MV-4-11 (cell line): ENCODE data around the gene OLFM4.

Source experiments
- DNase-seq: peaks from one replicate; lab custom pipeline; 2025; lab: John Stamatoyannopoulos, UW

OLFM4 gene

DNA sequence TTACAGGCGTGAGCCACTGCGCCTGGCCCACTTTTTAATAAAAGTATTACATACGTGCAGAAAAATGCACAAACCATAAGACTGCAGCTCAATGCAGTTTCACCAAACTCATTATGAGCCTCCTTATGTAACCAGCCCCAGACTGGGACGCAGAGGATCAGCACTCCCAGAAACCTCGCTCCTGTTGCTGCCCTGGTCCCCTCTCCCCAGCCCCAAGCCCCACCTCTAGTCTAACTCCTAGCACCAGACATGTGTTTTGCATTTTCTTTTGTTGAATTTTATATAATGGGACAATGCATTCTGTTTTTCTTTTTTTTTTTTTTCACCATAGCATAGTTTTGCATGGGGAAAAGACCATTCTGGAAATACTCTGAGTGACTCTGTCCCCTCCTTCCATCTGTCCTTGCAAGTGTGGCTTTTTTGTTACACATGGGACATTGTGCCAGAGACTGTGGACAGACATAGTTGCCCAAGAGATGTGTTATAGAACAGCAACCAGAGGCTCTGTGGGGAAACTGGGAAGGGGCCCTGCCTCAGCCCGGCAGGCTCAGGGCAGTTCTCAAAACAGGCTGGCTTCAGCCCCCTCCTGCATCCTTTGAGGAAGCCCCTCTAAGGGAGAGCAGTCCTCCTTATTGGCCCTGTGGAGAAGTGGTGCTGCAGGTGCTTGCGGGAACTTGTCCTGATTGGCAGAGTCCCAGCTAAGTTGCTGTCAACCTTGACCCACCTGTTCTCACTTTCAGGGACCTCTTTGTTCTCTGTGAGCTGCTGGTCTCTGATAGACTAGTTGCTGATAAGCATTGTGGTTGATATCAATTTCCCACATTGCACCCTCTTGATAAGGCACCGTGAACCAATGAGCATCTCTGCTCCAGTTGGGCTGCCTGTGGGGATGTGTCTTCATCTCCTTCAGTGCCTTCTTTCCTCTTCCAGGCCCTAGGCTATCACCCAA is 13.8 kb upstream of the OLFM4 start:
- DNase-seq: no peak

DNA sequence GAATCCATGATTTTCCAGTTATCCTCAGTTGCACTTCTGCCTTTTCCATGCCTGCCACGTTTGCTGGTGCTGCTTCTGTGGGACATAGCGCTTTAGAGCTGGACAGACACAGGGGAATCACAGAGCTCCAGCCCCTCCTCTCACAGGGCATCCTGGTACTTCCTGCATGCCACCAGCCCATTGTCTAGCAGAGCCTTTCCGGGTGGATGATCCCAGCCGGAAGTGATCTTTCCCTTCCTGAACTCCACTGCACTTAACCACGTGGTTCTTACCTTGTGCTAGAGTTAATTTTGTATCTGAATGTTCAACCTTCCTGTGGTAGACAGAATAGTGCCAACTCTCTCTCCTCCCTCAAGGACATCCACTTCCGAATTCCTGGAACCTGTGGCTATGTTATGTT is 12.6 kb upstream of the OLFM4 start:
- DNase-seq: no peak

DNA sequence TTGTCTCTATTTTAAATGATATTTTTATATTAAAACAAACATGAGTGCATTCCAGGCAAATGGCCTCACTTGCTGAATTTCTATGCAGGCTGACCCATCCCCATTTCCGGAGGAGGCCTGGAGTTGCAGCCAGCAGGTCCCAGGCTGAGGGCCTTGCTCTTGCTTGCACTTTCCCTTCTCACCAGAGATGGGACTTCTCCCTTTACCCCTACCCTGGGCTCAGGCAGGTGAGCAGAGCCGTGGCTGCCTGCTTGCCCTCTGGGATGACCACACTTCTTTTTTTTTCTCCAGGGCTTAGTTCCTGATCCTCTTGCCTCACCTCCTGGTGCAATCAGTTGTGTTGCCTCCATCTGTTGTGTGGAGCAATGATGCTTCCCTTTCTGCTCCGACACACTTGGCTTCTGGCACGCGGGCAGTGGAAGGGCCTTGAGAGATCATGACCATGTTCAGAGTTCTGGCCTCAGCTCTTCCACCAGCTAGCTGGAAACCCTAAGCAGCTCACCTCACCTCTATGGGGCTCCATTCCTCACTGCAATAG is 11.1 kb upstream of the OLFM4 start:
- DNase-seq: no peak

DNA sequence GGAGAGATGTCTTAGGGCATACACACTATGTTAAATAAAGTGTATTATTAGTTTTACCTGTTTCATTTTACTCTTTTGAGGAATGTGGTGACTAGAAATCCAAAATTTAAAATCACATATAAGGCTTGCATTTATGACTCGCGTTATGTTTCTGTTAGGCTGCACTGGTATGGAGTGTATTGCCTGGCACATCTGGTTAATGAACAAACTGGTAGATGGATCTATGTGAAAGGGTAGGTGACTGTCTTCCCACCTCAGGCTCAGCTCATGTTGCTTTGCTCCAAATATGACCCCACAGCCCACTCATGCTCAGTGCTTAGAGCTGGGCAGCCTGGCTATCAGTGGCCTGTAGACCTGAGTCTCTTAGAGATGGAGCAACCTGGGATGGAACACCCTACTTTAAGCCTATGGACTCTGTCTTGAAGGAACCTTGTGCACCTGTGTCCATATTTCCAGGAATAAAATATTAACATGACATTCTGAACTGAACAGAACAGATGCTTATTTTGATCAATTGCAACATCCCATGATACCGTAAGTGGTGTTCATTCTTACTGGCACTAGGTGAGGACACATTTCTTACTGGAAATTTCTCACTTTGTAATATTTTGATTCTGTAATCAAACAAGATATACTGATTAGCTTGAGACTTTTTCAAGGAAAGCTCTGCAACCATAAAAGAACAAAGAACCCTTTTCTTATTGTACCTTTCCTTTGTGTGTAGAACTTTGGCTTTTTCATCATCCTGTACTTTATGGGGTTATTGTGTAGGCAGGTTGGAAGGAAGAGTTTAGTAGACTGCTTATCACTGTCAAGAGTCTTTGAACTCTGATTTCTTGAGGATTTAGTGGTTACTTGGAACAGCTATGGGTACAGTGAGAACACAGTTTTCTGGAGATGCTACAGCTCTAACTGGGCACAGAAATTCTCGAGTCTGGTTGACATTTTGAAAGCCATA is 9.6 kb upstream of the OLFM4 start:
- no peak for DNase-seq

DNA sequence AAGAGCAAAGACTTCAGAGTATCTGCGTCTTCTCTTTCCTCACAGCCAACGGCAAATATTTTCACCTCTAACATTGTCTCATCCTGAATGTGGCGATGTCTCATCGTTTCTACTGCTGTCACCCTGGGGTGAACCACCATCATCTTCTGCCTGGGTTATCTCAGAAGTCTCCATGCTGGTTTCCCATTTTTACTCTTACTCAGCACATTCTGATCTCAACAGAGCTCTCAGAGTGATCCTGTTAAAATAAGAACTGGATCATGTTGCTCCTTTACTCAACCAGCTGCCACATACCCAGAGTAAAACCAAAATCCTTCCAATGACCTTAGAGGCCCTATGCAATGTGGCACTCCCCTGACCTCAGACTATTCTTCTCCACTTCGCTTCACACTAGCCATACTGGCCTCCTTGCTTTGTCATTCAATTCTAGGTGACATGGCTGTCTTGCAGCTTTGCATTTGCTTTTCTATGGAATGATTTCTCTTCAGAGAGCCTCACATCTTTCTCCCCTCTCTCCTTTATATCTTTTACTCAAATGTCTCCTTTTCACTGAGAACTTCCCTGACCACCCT is 7.8 kb upstream of the OLFM4 start:
- DNase-seq: no peak

DNA sequence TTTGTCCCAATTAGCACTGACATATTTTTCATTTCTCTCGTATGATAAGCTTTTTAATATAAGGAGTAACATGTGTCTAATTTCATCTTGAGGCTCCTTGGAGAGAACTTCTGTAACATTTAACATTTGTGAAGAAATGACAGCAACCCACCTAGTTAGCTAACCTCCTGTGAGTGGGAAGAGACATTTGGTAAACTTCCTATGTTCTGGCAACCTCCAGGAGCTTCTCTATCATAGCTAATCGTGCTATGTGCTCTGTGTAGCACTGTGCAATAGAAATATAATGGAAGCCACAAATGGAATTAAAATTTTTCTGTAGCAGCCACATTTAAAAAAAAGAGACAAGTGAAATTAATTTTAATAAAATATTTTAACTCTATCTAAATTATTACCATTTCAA is 5.4 kb upstream of the OLFM4 start:
- no peak for DNase-seq

DNA sequence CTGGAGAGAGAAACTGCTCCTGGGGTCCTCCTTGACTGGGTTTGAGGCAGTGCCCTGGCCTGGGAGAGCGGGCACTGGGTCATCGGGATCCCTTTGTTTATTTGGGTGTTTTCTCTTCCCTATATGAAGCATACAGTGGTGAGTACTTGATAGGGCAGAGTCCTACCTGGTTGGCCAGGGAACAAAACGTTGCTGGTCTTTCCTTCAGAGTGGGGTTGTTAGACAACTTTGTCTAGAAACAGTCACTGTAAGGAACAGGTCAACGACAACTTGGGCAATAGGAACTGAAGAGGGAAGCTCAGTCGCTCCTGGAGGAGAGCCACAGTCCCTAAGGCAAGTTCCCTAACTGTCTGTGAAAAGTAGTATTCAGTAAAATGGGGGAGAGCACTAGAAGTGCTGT is 550 bp upstream of the OLFM4 start:
- DNase-seq: no peak

DNA sequence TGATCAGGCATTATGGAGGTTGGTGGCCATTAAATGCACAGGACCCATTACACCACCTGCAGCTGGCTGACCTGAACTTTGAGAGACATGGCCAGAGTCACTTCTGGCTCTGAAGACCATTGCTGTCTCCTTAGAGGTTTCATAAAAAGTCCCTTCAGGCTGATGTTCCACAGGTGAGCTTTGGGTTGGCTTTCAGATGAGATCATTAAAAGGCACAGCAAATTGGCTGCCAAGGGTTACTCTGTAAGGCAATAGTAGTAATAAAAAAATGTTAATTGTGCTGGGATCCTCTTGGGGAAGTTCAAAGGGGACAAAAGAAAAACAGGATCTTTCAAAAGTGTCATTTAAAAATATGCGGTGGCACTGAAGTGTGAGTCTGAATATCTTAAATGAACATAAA is 4.2 kb downstream of the OLFM4 start:
- DNase-seq: no peak

DNA sequence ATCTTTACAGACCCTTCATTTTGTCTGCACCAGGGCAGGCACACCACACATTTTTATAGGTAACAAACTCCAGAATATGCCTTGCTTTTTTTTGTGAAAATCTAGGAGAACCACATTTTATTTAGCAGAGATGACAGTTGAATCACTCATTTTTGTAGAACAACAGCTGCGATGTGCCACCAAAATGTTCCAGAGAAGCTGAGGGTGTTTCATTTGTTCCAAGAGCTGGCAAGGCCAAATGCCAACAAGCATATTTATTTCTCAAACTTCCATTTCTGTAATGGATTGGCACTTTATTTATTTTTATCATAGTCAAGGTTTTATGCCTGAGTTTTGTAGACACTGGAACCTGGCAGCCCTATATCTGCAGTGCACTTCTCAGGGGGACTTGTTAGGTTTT is 10.4 kb downstream of the OLFM4 start:
- no peak for DNase-seq

DNA sequence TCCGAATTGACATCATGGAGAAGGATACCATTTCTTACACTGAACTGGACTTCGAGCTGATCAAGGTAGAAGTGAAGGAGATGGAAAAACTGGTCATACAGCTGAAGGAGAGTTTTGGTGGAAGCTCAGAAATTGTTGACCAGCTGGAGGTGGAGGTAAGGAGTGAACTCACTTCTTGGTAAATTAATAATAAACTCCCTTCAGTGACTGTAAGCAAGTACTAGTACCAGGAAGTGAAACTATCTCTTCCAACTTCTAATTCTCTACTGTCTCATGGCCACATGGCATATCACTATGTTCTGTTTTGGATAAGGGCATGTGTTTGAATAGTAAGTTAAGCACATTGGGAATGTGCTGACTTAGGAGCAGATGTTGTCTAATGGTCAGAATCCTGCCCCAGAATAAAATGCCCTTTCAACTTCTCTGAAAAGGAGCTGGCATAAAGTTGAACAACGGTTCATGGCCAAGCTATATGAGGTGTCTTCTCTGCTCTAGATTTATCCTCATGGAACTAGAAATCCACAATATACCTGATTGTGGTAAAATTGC is 13.4 kb downstream of the OLFM4 start:
- peak; percentile 24 for DNase-seq

DNA sequence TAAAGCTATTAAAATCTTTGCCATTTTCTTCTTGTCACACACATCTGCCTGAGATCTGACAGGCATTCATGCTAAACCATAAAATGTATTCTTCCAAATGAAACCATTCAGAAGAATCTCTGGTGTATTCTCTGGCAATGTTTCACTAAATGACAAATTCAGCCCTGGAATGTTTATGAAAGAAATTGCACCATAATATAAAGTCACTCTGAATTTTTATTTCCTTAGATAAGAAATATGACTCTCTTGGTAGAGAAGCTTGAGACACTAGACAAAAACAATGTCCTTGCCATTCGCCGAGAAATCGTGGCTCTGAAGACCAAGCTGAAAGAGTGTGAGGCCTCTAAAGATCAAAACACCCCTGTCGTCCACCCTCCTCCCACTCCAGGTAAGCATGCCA is 14.3 kb downstream of the OLFM4 start:
- DNase-seq: no peak

DNA sequence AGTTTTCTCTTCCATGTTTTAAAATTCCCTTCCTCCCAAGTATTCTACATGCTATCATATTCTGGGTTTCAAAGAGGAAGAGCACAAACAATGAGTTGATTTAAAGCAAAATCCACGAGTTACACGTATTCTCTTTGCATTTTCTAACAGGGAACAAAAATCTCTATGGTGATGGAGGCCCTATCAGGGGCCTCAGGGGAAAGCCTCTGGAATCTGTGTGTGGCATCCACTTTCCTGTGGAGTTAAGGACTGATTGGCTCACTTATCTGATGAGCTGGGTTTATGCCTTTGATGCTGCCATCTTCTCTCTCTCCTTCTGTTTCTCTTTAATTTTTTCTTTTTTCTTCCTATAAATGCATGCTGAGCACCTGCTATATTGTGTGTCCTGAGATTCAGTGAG is 14.8 kb downstream of the OLFM4 start:
- no peak for DNase-seq

DNA sequence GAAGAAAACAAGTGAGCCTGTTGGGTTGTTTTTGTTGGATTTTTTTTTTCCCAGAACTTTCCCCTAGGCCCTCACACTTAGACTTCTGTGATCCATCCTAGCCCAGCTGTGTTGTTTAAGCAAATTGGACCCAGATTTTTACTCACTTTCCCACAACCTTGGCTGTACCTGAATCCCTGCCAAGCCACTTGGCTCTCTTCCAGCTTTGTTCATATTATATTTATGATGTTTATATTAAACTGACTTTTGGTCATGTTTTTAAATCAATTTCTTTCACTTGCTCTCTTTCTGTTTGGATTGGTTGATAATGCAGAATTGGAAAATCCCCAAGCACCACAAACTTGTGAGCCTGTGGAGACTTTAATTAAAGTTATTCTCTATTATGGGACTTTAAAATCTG is 16.6 kb downstream of the OLFM4 start:
- no peak for DNase-seq

DNA sequence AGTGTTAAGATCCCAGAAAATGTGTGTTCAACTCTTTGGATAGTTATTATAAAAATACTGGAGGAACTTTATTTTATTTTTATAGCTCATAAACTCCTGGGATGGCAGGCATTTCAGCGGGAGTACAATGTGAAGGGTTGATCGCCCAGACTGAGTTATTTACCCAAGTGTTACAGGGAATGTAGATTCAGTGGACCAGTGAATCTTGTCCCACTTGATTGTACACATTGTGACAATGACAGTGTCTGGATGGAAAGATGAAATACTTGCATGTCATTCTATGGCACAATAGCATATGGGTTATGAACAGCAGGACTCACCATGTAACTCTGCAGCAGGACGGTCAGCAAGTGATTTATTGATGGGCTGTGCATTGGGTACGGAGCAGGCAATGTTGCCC is 20.3 kb downstream of the OLFM4 start:
- DNase-seq: no peak

DNA sequence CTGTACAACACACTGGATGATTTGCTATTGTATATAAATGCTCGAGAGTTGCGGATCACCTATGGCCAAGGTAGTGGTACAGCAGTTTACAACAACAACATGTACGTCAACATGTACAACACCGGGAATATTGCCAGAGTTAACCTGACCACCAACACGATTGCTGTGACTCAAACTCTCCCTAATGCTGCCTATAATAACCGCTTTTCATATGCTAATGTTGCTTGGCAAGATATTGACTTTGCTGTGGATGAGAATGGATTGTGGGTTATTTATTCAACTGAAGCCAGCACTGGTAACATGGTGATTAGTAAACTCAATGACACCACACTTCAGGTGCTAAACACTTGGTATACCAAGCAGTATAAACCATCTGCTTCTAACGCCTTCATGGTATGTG is 21.5 kb downstream of the OLFM4 start:
- no peak for DNase-seq

DNA sequence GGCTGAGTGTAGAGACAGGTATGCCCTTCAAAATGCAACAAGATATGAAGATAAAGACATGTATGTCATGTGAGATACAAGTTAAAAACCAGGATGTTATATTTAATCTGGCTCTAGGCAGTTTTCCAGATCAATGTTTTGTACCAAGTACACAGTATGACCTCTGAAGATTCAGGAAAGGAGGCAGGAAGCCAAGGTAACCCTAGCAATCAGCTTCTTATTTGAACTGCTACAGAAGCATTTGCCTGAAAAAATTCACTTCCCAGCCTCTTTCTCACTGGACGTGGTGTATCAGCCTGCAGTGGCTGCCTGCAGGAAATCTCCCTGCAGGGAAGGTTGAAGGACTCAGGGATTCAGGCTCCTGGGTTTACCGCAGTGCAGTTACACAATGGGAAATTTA is 24.1 kb downstream of the OLFM4 start:
- DNase-seq: no peak

DNA sequence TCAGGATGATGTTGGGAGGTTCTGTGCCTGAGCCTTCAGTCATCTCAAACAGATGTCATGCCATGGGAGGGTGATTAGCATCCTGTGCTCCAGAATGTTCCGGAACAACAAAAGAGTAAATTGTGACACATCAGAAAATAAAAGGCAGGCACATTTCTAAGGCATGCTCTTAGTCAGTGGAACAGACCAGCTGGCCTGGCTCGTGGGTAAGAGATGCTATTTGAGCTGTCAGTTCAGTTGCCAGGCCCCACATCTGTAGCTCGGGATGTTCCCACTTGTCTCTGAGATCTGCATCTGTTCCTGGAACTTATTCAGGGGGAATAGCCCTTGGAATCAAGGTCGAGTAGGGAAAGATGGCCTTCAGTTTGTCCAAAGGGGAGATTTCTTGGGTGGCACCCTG is 26.0 kb downstream of the OLFM4 start:
- no peak for DNase-seq

DNA sequence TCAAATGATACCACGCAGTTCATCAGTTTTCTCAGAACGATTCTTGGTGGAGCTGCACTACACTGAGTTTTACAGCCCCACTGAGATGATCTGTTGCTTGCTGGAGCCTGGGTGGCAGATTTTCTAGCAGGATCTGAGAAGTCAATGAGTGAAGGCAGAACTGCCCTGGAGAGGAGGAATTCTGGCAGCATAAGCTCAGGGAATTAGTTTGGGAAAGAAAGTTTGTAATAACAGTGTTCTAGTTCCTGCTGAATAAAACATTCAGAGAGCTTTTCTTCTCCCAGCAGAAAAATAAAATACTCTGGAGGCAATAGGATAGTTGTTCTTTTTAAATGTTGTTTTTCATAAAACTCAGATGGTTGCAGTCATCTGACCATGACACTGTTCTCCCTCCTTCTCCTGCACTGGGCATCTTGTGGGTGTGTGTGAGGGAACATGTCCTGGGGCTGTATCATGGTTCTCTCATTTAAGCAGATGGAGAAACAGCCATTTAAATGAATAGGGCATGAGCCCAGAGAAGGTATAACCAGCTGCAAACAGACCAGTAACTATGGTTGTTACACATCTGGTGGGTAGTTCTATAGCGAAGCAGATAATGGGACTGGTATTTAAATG is 29.6 kb downstream of the OLFM4 start:
- DNase-seq: no peak

DNA sequence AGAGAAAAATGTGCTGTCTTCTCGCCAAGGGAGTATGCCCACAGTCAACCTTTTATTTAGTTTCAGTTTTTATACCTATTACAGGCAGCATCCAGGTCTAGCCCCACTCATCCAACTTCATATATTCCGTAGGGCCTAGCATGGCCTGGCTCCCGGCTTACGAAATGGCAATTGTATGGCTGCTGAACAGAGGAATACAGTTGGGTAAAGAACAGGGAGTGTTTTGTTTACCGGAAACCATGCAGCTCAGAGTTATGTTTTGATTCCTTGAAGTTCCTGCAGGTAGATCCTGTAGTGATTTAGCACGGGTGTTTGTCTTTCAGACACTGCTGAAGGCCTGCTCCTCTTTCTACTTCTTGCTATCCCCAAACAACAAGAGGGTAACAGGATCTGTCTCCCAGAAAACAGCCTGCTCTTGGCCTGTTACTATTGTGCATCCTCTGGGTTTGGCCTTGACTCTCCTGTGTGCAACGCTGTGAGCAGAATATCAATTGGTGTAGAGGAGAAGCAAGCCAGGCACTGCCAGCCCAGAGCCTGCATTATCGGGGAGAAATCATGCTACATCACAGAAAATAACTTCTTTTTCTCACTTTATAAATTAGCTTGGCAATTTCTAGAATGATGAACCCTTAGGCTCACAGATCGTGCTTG is 32.4 kb downstream of the OLFM4 start:
- no peak for DNase-seq

DNA sequence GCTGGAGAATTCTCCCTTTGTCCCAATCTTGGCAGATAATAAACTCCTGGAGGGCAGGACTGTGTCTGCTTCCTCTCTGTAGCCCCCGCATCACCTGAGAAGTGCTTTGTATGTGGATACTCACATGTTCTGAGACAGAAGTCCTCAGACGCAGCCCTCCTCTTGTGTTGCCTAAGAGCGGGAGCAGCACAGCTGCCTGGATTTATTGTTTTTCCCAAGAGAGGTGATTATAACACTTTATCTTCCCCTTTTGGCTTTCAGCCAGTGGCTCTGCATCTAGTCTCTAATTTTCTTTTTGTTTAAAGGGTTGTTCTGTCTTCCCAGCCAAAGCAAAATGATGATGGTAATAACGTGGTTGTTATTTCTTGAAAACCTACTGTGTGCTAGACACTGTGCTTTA is 36.1 kb downstream of the OLFM4 start:
- DNase-seq: no peak

DNA sequence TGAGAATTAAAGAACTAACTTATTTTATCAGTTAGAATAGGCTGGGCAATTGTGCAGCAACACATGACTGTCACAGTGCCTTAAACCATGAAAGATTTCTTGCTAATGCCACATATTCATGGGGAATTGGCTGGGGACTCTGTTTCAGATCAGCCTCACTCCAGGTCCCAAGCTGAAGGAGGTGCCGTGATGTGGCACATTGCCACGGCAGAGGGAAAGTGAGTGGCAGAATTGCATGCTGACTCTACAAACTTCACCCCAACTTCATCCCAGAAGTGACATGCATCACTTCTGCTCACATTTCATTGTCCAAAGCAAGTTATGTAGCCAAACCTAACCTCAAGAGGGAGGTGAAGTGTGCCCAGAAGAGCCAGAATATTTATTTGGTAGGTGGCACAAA is 37.8 kb downstream of the OLFM4 start:
- no peak for DNase-seq
